SK-N-MC (cell line): Measurements from ENCODE around the gene IKZF4.

ENCODE experiments used
- EZH2 ChIP-seq: fragments of 200-600 bp; sonication (generic); IDR thresholded peaks from one replicate; pipeline ENCODE4 v1.6.1; 2017; ENCODE audit warnings: antibody characterized with exemption
- POLR2AphosphoS5 ChIP-seq: IDR thresholded peaks from 2 replicates; pipeline ENCODE4 v1.6.1; 2012; ENCODE audit warnings: mild to moderate bottlenecking, low read depth, low read length, borderline replicate concordance

- TF ChIP-seq POLR2AphosphoS5 (no peak; the same call in 1 of the 2 replicates), EZH2 (no peak)
These were observed 13.0 kb upstream of the IKZF4 start for GRCh38 chr12:56007564-56008559.
